GM19452 (cell line): ENCODE measurements around the gene KCNQ1.

Experiments used
- ATAC-seq: cut with Tn5 transposase; IDR thresholded peaks from one replicate; pipeline ENCODE4 v1.9.1; 2021; ENCODE audit not compliant: unreplicated experiment

The KCNQ1 gene

DNA sequence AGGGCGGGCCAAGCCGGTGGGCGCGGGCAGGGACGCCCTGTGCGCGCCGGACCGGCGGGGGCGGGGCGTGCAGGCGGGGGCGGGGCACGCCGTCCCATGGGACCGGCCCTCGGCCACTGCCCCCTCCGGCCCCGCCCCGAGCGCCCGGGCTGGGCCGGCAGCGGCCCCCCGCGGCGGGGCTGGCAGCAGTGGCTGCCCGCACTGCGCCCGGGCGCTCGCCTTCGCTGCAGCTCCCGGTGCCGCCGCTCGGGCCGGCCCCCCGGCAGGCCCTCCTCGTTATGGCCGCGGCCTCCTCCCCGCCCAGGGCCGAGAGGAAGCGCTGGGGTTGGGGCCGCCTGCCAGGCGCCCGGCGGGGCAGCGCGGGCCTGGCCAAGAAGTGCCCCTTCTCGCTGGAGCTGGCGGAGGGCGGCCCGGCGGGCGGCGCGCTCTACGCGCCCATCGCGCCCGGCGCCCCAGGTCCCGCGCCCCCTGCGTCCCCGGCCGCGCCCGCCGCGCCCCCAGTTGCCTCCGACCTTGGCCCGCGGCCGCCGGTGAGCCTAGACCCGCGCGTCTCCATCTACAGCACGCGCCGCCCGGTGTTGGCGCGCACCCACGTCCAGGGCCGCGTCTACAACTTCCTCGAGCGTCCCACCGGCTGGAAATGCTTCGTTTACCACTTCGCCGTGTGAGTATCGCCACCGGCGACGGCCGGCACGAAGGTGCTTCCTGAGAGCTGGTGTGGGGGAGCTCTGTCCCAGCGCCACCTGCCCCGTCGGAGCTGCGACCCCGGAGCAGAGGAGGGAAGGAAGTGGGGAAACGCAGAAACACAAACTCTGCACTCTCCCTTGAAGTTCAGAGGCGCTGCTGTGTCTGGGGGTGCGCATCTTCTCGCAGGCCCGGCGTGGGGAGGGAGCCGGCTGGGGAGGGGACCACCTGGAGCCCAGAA is at the start of gene KCNQ1:
Gene KCNQ1, plus strand, starts transcription at position 188 of the 925 bp plus-strand sequence. Its CDS starts 91 bp downstream, at position 279.
- ATAC-seq: no peak

- no peak for ATAC-seq
Measured at GRCh38 chr11:2395211-2395730, 49.5 kb upstream of the KCNQ1 start.

DNA sequence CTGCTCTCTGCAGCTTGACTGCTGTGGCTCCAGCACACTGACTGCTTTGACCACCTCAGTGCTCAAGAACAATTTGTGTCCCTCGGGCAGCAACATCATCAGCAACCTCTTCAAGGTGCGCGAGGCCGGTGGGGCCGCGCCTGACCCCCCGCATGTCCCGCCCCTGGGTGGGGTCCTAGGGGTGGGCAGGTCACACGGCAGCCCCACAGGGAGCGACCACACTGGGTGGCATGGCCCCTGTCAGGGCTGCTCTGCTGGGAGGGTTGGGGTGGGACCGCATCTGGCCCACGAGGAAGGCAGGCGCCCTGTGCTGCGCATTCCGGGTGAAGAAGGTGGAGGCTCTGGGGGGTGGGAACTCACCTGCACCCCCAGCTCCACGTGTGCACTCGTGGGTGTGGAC is 49.0 kb upstream of the KCNQ1 start:
- no peak for ATAC-seq

DNA sequence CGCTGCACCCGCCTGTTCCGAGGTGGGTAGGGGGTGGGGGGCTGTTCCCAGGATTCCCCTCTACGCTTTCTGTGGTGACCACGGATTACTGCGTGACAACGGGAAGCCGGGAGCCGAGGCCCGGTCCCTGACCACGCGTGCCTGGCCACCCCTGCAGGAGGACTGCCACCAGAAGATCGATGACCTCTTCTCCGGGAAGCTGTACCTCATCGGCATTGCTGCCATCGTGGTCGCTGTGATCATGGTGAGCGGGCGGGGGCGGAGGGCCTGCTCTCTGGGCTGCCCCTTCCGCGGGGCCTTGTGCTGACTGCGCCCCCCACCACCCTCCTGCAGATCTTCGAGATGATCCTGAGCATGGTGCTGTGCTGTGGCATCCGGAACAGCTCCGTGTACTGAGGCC is 48.3 kb upstream of the KCNQ1 start:
- ATAC-seq: no peak

GRCh38 chr11:2397005-2397404 is 47.8 kb upstream of the KCNQ1 start:
- ATAC-seq: no peak

DNA sequence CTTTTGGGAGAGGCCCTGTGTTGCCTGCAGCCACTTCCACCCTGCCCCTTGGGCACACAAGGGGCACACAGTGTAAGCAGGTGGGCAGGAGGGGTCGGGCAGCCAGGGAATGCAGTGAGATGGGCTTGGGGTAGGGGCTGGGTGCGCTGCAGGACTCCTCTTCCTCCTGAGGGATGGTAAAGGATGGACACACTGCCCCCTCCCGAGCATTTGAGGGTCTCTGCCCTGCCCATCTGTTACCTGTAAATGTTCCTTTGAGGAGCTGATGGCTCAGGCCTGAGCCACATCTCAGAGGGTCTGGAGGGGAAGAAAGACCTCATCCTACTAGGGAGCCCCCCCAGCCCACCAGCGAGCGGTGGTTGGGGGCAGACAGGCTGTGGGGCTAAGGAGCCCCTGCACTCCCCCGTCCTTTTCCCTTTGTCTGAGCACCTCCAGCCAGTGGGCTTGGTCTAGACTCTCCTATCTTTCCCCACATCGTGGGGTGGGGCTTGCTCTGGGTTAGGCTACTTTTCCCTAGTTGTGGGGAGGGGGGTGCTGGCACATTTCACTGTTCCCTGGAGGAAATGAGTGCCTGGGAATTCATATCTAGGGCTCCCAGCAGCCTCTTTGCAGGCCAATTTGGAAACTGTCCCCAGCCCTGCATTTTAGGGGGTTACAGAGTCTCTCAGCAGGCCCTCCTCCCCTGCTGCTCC is 46.0 kb upstream of the KCNQ1 start:
- ATAC-seq: no peak

DNA sequence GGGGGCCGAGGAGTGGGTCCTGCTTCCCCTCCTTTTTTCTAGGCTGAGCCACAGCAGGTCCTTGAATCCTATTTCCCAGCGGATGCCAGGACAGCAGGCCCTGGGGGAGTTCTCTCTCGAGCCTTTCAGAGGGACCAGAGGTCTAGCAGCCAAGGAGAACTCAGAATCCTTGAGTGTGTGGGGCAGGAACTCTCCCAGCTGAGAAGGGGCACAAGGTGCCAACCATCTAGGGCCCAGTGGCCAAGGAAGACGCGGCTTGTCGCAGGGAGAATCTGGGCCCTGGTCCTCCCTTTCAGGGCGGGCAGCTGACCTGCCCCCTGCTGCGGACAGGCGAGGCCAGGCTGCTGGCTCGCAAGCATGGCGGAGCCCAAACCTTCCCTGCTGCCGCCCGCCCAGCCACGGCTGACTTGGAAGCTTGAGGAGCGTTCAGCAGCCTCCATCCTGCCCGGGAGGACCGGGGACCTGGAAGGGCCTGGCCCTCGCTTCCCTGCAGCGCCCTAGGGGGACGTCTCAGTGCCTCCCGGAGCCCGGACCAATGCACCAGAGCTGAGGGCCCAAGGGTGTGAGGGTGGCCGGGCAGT is 45.2 kb upstream of the KCNQ1 start:
- no peak for ATAC-seq

- ATAC-seq: peak; percentile 83
Measured at GRCh38 chr11:2400069-2400761, 44.6 kb upstream of the KCNQ1 start, which contains the start of gene TSSC4. TSSC4 (plus strand) TSS chr11:2400750; CDS start chr11:2402634, 1,884 bp downstream.

DNA sequence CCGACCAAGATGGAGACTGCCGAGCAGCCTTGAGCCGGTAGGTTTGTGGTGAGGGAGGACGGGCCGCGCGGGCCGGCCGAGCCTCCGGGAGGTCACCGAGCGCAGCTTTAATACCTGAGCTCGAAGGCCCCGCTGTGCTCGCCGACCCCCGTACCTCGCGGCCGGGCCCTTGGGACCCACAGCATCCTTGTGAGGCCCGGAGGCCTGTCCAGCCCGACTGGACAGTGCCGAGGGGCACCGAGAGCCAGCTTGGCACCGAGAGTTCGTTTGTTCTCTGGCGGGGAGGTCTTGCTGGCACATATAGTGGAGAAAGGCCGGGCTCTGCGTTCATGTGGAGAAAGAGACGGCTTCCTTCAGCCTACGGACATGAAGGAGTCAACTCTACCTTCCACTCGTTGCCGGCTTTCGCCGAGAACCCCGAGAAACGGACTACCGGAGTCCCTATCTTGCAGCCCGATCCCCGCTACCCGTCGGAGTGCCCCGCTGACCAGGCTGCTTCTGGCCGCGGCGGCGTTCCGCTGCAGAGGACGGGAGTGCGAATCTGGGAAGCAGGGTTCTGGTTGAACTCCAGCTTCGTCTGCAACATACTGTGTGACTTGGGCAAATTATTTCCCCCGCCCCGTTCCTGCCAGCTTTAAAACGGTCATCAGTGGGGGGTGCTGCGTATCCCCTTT is 43.9 kb upstream of the KCNQ1 start:
- no peak for ATAC-seq

DNA sequence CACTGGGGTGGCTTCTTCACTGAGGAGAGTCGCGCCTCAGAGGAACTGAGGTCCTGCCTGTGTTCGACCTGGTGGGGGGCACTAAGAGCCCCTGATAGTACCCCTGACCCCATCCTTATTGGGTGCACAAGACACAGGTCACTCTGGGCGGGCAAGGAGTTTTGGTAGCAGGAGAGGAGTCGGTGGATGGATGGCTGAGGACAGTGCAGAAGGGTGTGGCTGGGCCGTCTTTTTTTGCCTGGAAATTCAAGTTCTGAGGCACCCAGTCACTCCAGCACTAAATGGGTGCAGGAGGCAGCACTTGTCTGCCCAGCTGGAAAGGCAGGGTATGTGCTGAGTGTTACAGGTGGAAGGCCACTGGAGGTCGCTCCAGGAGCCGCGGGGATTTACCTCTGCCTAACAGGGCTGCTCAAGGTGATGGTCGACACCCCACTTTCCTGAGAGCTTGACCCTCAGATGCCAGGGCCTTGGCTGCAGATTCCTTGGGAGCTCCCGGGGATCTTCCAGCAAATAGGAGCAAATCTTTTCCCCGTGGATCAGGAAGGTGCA is 43.3 kb upstream of the KCNQ1 start:
- no peak for ATAC-seq

GRCh38 chr11:2402106-2402505 is 42.7 kb upstream of the KCNQ1 start:
- ATAC-seq: no peak

- no peak for ATAC-seq
Measured at GRCh38 chr11:2402890-2403645, 41.7 kb upstream of the KCNQ1 start.

GRCh38 chr11:2404735-2405196 is 40.0 kb upstream of the KCNQ1 start:
- no peak for ATAC-seq

- no peak for ATAC-seq
Measured at GRCh38 chr11:2406451-2406850, 38.4 kb upstream of the KCNQ1 start.

DNA sequence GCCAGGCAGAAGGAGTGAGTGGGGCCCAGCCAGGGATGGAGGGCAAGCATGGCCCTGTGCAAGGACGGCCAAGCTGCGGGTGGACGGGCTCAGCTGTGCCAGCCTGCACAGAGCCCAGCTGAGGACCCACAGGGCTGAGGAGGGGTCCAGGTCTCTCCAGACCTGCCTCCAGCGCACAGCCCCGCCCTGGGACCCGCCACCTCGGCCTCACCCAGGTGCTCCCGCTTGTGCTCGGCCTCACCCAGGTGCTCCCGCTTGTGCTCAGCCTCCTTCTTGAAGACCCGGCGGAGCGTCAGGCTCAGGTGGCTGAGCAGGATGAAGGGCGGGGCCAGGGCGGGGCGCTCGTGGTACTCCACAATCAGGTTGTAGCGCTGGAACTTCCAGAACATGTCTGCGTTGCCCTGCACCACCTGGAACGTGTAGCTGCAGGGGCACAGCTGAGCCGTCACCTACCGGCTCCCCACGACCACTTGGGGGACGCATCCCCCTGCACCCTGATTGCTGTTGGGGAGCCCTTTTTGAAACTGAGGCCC is 37.9 kb upstream of the KCNQ1 start:
- no peak for ATAC-seq

- no peak for ATAC-seq
Measured at GRCh38 chr11:2408671-2409070, 36.1 kb upstream of the KCNQ1 start.

DNA sequence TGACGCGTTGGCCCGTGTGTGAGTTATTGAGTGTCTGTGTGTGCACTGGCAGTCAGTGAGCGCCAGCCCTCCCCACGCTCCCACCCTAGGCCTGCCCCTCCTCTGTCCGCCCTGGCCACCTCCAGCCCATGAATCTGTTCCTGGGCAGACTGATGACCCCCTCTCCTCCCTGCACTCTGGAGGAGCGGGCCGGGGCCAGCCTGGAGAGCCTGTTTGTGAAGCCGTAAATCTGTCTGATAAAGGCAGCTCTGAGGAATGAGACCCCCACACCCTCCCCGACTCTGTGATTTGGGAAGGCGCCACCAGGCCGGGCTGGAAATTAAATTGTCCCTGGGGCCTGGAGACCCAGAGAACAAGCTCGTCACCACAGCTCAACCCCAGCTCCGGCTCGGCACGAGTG is 35.7 kb upstream of the KCNQ1 start:
- ATAC-seq: no peak

GRCh38 chr11:2409611-2410468 is 35.0 kb upstream of the KCNQ1 start:
- no peak for ATAC-seq
